ENCODE data around the gene SFMBT2.

Gene SFMBT2

GRCh38 chr10:7435674-7436073 is 24.8 kb upstream of the SFMBT2 start:
- 83% methylated on average over 1 of the region's 2 CpGs for WGBS (ENCODE audit: insufficient coverage)
- Histone ChIP-seq H3K27me3 (replicated peaks in 2 of 5; ENCODE audit: control insufficient read depth in 4 of 5, insufficient read depth in 5 of 5, low read length in 4 of 5) (peaks cover 0 to 10% (median 2%) of the 10 kb centered on the region in 5 experiments), H3K9me3 (ENCODE audit: control extremely low read depth in 1 of 5, control insufficient read depth in 4 of 5, insufficient read depth in 2 of 5, low read depth in 1 of 5, low read length in 4 of 5) (no peaks in the 10 kb centered on the region), H3K36me3 (ENCODE audit: control insufficient read depth in 4 of 4, insufficient read depth in 4 of 4, low read length in 3 of 4) (no peaks in the 10 kb centered on the region), H3K27ac (ENCODE audit: insufficient read depth in 1 of 2, low read depth in 1 of 2, low read length in 2 of 2, poor library complexity in 1 of 2, severe bottlenecking in 2 of 2) (no peak overlapping the region), H3K4me3 (ENCODE audit: control insufficient read depth in 1 of 7, extremely low read depth in 1 of 7, insufficient read depth in 4 of 7, low read depth in 2 of 7, low read length in 6 of 7) (no peak overlapping the region), H3K4me1 (ENCODE audit: control extremely low read depth in 1 of 4, control insufficient read depth in 4 of 4, insufficient read depth in 4 of 4, low read length in 3 of 4) (peaks cover 0 to 15% (median 6%) of the 10 kb centered on the region in 4 experiments)
- POLR2A ChIA-PET, result interaction anchor here (0.6 to 0.7 kb wide), 2 partner anchors 211 to 511 kb away, joined by 3 to 4 read pairs; no protein-coding TSS in a partner anchor
- CTCF ChIA-PET, result interaction anchor here (0.6 to 1.8 kb wide), 3 partner anchors 9 to 461 kb away, joined by 3 to 5 read pairs (median 3); no protein-coding TSS in a partner anchor
- DNase-seq, result no peak

DNA sequence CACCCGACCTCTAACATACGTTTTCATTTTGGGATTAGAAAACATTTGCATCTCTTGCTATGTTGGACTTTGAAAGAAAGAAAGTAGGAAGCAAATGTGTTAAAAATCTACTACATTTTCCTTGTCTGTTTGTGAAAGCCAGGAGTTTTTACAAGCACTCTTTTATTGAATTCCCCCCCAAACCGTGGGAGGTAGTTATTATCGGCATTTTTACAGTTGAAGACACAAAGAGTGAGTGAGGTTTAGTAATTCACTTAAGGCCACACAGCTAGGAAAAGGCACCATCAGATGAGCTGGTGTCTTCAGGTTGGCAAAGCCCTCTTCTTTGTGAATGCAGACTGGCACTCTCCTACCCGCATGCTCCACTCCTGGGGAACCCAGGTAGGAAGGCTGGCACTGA is 23.5 kb upstream of the SFMBT2 start:
- CTCF ChIA-PET, result no interaction called here
- Histone ChIP-seq H3K4me1 (ENCODE audit: control extremely low read depth in 1 of 4, control insufficient read depth in 4 of 4, insufficient read depth in 4 of 4, low read length in 3 of 4) (peaks cover 0 to 15% (median 6%) of the 10 kb centered on the region in 4 experiments), H3K4me3 (ENCODE audit: control insufficient read depth in 1 of 7, extremely low read depth in 1 of 7, insufficient read depth in 4 of 7, low read depth in 2 of 7, low read length in 6 of 7) (no peak overlapping the region), H3K27ac (ENCODE audit: insufficient read depth in 1 of 2, low read depth in 1 of 2, low read length in 2 of 2, poor library complexity in 1 of 2, severe bottlenecking in 2 of 2) (no peak overlapping the region), H3K9me3 (ENCODE audit: control extremely low read depth in 1 of 5, control insufficient read depth in 4 of 5, insufficient read depth in 2 of 5, low read depth in 1 of 5, low read length in 4 of 5) (no peaks in the 10 kb centered on the region), H3K27me3 (replicated peaks in 2 of 5; ENCODE audit: control insufficient read depth in 4 of 5, insufficient read depth in 5 of 5, low read length in 4 of 5) (peaks cover 0 to 10% (median 2%) of the 10 kb centered on the region in 5 experiments), H3K36me3 (ENCODE audit: control insufficient read depth in 4 of 4, insufficient read depth in 4 of 4, low read length in 3 of 4) (no peaks in the 10 kb centered on the region)
- DNase-seq, result no peak
- 100% methylated on average over 4 of the region's 5 CpGs for WGBS (ENCODE audit: insufficient coverage)
- POLR2A ChIA-PET, result no interaction called here

DNA sequence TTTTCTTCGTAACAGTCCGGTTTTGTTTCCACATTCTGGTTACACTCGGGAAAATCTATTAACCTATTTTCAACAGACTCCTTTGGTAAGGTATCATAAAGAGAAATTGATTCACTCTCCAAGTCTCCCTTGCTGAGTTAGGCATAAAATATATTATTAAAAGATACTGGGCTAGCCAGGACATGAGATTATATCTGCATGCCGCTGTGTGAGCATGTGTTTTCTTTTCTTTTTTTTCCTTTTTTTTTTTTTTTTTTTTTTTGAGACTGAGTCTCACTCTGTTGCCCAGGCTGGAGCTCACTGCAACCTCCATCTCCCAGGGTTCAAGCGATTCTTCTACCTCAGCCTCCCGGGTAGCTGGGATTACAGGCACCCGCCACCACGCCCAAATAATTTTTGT is 23.0 kb upstream of the SFMBT2 start:
- no peak overlapping the region for H3K27ac ChIP-seq (ENCODE audit: insufficient read depth in 1 of 2, low read depth in 1 of 2, low read length in 2 of 2, poor library complexity in 1 of 2, severe bottlenecking in 2 of 2)
- DNase-seq, result no peak
- no peaks in the 10 kb centered on the region for H3K9me3 ChIP-seq (ENCODE audit: control extremely low read depth in 1 of 5, control insufficient read depth in 4 of 5, insufficient read depth in 2 of 5, low read depth in 1 of 5, low read length in 4 of 5)
- ChIA-PET POLR2A (no interaction called here), CTCF (no interaction called here)
- H3K4me1 ChIP-seq (ENCODE audit: control extremely low read depth in 1 of 4, control insufficient read depth in 4 of 4, insufficient read depth in 4 of 4, low read length in 3 of 4), result peaks cover 0 to 13% (median 5%) of the 10 kb centered on the region in 4 experiments
- no peak overlapping the region for H3K4me3 ChIP-seq (ENCODE audit: control insufficient read depth in 1 of 7, extremely low read depth in 1 of 7, insufficient read depth in 4 of 7, low read depth in 2 of 7, low read length in 6 of 7)
- peaks cover 0 to 10% (median 2%) of the 10 kb centered on the region in 5 experiments for H3K27me3 ChIP-seq (replicated peaks in 2 of 5; ENCODE audit: control insufficient read depth in 4 of 5, insufficient read depth in 5 of 5, low read length in 4 of 5)
- H3K36me3 ChIP-seq (ENCODE audit: control insufficient read depth in 4 of 4, insufficient read depth in 4 of 4, low read length in 3 of 4), result no peaks in the 10 kb centered on the region
- WGBS (ENCODE audit: insufficient coverage), result 100% methylated on average over 2 of the region's 8 CpGs

DNA sequence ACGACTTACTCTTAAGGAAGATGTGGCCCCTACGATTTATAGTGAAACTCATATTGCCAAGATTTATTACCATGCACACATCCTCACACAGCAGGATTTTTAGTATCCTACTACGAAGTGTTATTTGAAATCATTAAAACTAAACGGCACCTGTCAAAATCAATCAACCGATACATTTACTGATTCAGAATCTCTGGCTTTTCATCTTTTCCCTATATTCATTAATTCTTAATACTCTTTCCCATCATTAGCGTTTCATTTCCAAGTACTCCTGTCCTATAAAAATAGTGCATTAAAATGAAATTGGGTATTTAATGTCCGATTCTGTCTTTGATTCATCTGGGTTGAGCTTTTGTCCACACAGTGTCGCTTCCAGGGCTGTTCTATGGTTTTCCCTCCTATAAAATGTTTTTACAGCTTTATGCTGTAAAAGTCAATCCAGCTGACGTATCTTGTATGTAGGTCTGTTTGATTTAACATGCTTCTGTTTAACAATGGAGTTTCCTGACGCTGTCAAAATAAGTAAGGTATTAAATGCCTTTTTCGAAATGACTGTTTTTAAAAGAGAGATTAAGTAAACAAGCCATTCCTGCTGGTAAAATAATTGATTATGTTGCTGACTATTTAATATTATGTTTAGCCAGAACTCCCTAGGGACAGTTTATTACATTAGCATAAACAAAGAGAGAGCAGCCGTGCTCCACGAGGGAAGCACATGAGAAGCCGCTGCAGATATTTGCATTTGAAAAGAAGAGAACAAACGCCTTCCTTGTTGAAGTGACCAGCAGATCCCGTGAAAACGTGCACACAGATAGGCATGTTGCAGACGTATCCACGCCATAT is 22.3 kb upstream of the SFMBT2 start:
- WGBS (ENCODE audit: insufficient coverage), result 82% methylated on average over 13 of the region's 19 CpGs
- H3K27me3 ChIP-seq (replicated peaks in 2 of 5; ENCODE audit: control insufficient read depth in 4 of 5, insufficient read depth in 5 of 5, low read length in 4 of 5), result peaks cover 0 to 10% (median 2%) of the 10 kb centered on the region in 5 experiments
- DNase-seq, result no peak
- peaks cover 0 to 6% (median 0%) of the 10 kb centered on the region in 4 experiments for H3K4me1 ChIP-seq (ENCODE audit: control extremely low read depth in 1 of 4, control insufficient read depth in 4 of 4, insufficient read depth in 4 of 4, low read length in 3 of 4)
- H3K36me3 ChIP-seq (ENCODE audit: control insufficient read depth in 4 of 4, insufficient read depth in 4 of 4, low read length in 3 of 4), result no peaks in the 10 kb centered on the region
- H3K9me3 ChIP-seq (ENCODE audit: control extremely low read depth in 1 of 5, control insufficient read depth in 4 of 5, insufficient read depth in 2 of 5, low read depth in 1 of 5, low read length in 4 of 5), result no peaks in the 10 kb centered on the region
- ChIA-PET CTCF (no interaction called here), POLR2A (interaction anchor here (0.6 kb wide), 1 partner anchor 22 kb away, joined by 4 read pairs; the partner anchor contains the start of gene SFMBT2)
- H3K27ac ChIP-seq (ENCODE audit: insufficient read depth in 1 of 2, low read depth in 1 of 2, low read length in 2 of 2, poor library complexity in 1 of 2, severe bottlenecking in 2 of 2), result no peak overlapping the region
- H3K4me3 ChIP-seq (ENCODE audit: control insufficient read depth in 1 of 7, extremely low read depth in 1 of 7, insufficient read depth in 4 of 7, low read depth in 2 of 7, low read length in 6 of 7), result no peak overlapping the region

DNA sequence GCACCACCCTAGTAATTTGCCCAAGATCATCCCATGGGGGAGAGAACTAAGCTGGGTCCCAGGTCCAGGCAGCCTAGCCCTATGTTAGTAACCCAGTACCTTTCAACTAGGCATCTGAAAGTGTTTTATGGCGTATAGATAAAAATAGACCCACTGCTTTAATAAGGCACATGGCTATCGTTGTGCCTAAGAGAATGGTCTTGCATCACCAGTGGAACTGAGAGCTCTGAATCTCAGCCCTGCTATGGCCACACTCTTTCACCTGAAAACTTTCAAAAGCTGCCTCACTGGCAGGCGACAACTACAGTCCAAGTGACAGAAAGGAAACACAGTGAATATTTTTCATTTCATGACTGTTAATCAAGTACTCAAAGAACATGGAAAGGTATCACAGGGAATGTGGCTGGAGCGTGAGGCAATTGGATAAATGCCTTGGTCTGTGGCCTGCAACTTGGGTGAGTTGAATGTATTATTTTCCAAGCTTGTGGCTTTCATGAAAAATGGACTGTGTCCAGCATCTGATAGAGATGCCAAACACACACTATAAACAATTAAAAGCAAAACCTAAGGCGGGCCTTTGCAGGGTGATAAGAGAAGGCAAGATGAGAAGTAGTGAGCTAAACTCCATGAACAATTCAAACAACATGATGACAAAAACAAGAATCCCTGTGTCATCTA is 18.0 kb upstream of the SFMBT2 start:
- Histone ChIP-seq H3K4me3 (ENCODE audit: control insufficient read depth in 1 of 7, extremely low read depth in 1 of 7, insufficient read depth in 4 of 7, low read depth in 2 of 7, low read length in 6 of 7) (no peak overlapping the region), H3K9me3 (ENCODE audit: control extremely low read depth in 1 of 5, control insufficient read depth in 4 of 5, insufficient read depth in 2 of 5, low read depth in 1 of 5, low read length in 4 of 5) (no peaks in the 10 kb centered on the region), H3K4me1 (ENCODE audit: control extremely low read depth in 1 of 4, control insufficient read depth in 4 of 4, insufficient read depth in 4 of 4, low read length in 3 of 4) (no peaks in the 10 kb centered on the region), H3K27me3 (replicated peaks in 2 of 5; ENCODE audit: control insufficient read depth in 4 of 5, insufficient read depth in 5 of 5, low read length in 4 of 5) (peaks cover 0 to 9% (median 2%) of the 10 kb centered on the region in 5 experiments), H3K27ac (ENCODE audit: insufficient read depth in 1 of 2, low read depth in 1 of 2, low read length in 2 of 2, poor library complexity in 1 of 2, severe bottlenecking in 2 of 2) (no peak overlapping the region), H3K36me3 (ENCODE audit: control insufficient read depth in 4 of 4, insufficient read depth in 4 of 4, low read length in 3 of 4) (no peaks in the 10 kb centered on the region)
- CTCF ChIA-PET, result interaction anchor here (1.0 kb wide), 1 partner anchor 516 kb away, joined by 4 read pairs; no protein-coding TSS in a partner anchor
- no peak for DNase-seq
- POLR2A ChIA-PET, result no interaction called here
- WGBS (ENCODE audit: insufficient coverage), result 94% methylated on average over 3 of the region's 5 CpGs

DNA sequence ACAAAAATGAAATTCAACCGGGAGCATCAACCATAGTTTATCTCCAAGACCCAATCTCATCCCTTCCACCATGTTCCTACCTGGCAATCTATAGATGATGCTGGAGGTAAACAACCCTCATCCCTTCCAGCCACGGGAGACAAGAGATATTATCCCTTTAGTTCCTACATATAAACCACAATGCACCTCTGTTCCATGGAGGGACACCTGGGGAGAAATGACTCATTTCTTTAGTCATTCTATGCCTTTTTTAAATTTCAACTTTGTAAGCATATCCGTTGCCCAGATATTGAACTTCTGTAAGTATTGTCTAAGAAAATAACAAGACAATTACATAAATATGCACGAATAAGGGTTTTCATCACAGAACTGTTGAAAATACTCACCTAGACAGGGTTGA is 15.5 kb upstream of the SFMBT2 start:
- no CpG with 5 or more reads among the region's 4 CpGs for WGBS (ENCODE audit: insufficient coverage)
- ChIA-PET CTCF (interaction anchor here (1.7 kb wide), 1 partner anchor 9 kb away, joined by 6 read pairs; no protein-coding TSS in a partner anchor), POLR2A (no interaction called here)
- Histone ChIP-seq H3K27ac (ENCODE audit: insufficient read depth in 1 of 2, low read depth in 1 of 2, low read length in 2 of 2, poor library complexity in 1 of 2, severe bottlenecking in 2 of 2) (no peak overlapping the region), H3K4me1 (ENCODE audit: control extremely low read depth in 1 of 4, control insufficient read depth in 4 of 4, insufficient read depth in 4 of 4, low read length in 3 of 4) (no peaks in the 10 kb centered on the region), H3K4me3 (ENCODE audit: control insufficient read depth in 1 of 7, extremely low read depth in 1 of 7, insufficient read depth in 4 of 7, low read depth in 2 of 7, low read length in 6 of 7) (no peak overlapping the region), H3K36me3 (ENCODE audit: control insufficient read depth in 4 of 4, insufficient read depth in 4 of 4, low read length in 3 of 4) (no peaks in the 10 kb centered on the region), H3K9me3 (ENCODE audit: control extremely low read depth in 1 of 5, control insufficient read depth in 4 of 5, insufficient read depth in 2 of 5, low read depth in 1 of 5, low read length in 4 of 5) (no peaks in the 10 kb centered on the region), H3K27me3 (replicated peaks in 2 of 5; ENCODE audit: control insufficient read depth in 4 of 5, insufficient read depth in 5 of 5, low read length in 4 of 5) (peaks cover 0 to 4% (median 0%) of the 10 kb centered on the region in 5 experiments)
- DNase-seq, result no peak

DNA sequence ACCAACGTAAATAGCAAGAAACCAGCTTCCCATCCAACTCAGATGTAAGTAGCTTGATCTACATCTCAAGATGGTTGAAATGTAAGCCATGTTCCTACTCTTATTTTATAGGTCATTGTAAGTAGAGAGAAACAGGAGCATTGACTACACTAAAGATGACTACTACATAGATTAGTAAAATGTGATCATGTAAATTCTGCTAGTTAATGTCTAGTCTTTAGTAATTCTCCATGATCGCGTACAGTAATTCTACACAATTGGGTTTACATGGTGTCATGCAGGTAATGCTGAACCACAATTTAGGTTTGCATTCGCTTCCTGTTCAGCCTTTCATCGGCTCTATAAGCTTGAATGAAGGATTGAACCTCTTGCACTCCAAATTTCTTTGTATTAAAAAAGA is 14.9 kb upstream of the SFMBT2 start:
- no peaks in the 10 kb centered on the region for H3K9me3 ChIP-seq (ENCODE audit: control extremely low read depth in 1 of 5, control insufficient read depth in 4 of 5, insufficient read depth in 2 of 5, low read depth in 1 of 5, low read length in 4 of 5)
- POLR2A ChIA-PET, result no interaction called here
- no peaks in the 10 kb centered on the region for H3K36me3 ChIP-seq (ENCODE audit: control insufficient read depth in 4 of 4, insufficient read depth in 4 of 4, low read length in 3 of 4)
- no peak overlapping the region for H3K4me3 ChIP-seq (ENCODE audit: control insufficient read depth in 1 of 7, extremely low read depth in 1 of 7, insufficient read depth in 4 of 7, low read depth in 2 of 7, low read length in 6 of 7)
- H3K4me1 ChIP-seq (ENCODE audit: control extremely low read depth in 1 of 4, control insufficient read depth in 4 of 4, insufficient read depth in 4 of 4, low read length in 3 of 4), result no peaks in the 10 kb centered on the region
- CTCF ChIA-PET, result interaction anchor here (1.6 to 1.7 kb wide), 2 partner anchors 9 to 305 kb away, joined by 4 to 6 read pairs; no protein-coding TSS in a partner anchor
- peaks cover 0 to 4% (median 0%) of the 10 kb centered on the region in 5 experiments for H3K27me3 ChIP-seq (replicated peaks in 2 of 5; ENCODE audit: control insufficient read depth in 4 of 5, insufficient read depth in 5 of 5, low read length in 4 of 5)
- no peak for DNase-seq
- H3K27ac ChIP-seq (ENCODE audit: insufficient read depth in 1 of 2, low read depth in 1 of 2, low read length in 2 of 2, poor library complexity in 1 of 2, severe bottlenecking in 2 of 2), result no peak overlapping the region
- 100% methylated on average over 3 of the region's 5 CpGs for WGBS (ENCODE audit: insufficient coverage)

Measured in common myeloid progenitor, CD34-positive (primary cell).